Brain microvascular endothelial cell (primary cell): ENCODE data around the gene PLA1A.
A peak's percentile ranks its signal among the peaks of the same experiment; 100 is the strongest.

ENCODE experiments used
- DNase-seq: peaks from one replicate; pipeline ENCODE4 v3.0.0-alpha.2; 2020
- H3K27ac ChIP-seq: fragments of 250-450 bp; sonication (Bioruptor Pico); 2 replicates; pipeline ENCODE4 v1.5.1; 2020; ENCODE audit warnings: mild to moderate bottlenecking, moderate library complexity
- H3K27me3 ChIP-seq: fragments of 250-450 bp; sonication (Bioruptor Pico); replicated peaks from 2 replicates; pipeline ENCODE4 v1.5.1; 2020; ENCODE audit warnings: mild to moderate bottlenecking
- H3K36me3 ChIP-seq: fragments of 250-450 bp; sonication (Bioruptor Pico); replicated peaks from 2 replicates; pipeline ENCODE4 v1.5.1; 2020; ENCODE audit warnings: mild to moderate bottlenecking
- H3K4me3 ChIP-seq: 2 replicates; pipeline ENCODE4 v1.5.1; 2011; ENCODE audit warnings: low read depth, mild to moderate bottlenecking, control low read depth, low read length, moderate library complexity
- in situ Hi-C: cut with HindIII; loops from 2 replicates; pipeline ENCODE4 v1.10.0; 2017; ENCODE audit warnings: low sequenced_read_pairs, low pct_ligation_motif_present
- TF ChIP-seq, protein P1 (sequence below): IDR thresholded peaks from 2 replicates; pipeline ENCODE4 v1.5.1; 2011; ENCODE audit warnings: low read depth, mild to moderate bottlenecking, moderate library complexity, low read length, control low read depth, inconsistent platforms; ENCODE audit errors: missing control alignments

PLA1A gene

DNA sequence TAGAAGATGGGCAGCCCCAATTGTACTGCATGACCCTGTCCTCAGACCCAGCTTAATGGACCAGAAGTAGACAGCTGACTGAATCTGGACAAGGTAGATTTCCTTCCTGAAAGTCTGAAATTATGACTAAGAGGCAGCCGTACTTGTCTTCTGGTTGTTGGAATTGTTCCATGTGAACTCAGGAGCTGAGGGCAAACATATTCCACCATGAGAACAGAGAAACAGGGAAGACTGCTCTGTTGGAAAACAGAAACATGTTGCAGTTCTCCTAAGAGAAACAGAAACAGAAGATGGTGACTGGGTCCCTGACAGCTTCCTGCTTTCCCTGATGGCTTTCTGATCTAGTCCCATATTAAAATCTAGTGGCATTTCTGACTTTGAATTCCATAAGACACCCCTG is 38.6 kb downstream of the PLA1A start:
- Histone ChIP-seq H3K27ac (peak overlapping the region; percentile 95), H3K4me3 (no peak overlapping the region), H3K36me3 (no peaks in the 10 kb centered on the region), H3K27me3 (no peaks in the 10 kb centered on the region)
- TF ChIP-seq, protein P1, sequence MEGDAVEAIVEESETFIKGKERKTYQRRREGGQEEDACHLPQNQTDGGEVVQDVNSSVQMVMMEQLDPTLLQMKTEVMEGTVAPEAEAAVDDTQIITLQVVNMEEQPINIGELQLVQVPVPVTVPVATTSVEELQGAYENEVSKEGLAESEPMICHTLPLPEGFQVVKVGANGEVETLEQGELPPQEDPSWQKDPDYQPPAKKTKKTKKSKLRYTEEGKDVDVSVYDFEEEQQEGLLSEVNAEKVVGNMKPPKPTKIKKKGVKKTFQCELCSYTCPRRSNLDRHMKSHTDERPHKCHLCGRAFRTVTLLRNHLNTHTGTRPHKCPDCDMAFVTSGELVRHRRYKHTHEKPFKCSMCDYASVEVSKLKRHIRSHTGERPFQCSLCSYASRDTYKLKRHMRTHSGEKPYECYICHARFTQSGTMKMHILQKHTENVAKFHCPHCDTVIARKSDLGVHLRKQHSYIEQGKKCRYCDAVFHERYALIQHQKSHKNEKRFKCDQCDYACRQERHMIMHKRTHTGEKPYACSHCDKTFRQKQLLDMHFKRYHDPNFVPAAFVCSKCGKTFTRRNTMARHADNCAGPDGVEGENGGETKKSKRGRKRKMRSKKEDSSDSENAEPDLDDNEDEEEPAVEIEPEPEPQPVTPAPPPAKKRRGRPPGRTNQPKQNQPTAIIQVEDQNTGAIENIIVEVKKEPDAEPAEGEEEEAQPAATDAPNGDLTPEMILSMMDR = no peak
- in situ Hi-C loops = no loop called here
- no peak for DNase-seq

DNA sequence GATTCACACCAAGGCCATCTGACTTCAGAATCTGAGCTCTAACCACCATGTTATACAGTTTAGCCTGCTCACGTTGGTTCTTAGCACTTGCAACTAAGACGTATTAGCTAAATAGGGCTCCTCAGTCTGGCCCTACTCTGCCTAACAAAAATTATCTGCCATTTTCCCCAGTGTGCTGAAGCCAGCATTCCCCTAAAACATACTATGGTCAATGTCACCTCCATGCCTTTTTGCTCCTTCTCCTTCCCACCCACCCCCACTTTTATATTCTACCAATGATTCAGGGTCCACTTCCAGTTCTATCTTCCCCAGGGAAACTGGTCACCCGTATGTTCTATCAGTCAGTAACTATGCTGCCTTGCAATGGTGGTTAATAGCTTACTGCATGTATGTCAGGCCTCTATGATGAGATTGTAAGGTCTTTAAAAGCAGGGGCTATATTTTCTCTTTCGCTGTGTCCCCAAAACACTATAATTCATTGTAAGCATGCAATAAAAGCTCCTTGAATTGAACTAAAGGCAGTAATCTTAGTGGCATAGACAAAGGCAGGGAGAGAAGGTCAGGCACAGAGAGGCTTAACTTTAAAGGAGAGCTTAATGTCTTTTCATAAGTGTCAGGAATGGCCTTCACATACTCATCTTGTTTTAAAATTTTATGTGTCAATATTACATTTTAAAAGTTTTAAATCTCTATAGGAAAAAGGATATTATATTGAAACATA is 39.4 kb downstream of the PLA1A start:
- Histone ChIP-seq H3K36me3 (no peaks in the 10 kb centered on the region), H3K27ac (peak overlapping the region; percentile 95), H3K4me3 (no peak overlapping the region), H3K27me3 (no peaks in the 10 kb centered on the region)
- no peak for DNase-seq
- in situ Hi-C loops = no loop called here
- TF ChIP-seq, protein P1 = no peak

- DNase-seq = peak; percentile 83
- no peaks in the 10 kb centered on the region for H3K36me3 ChIP-seq
- no peak overlapping the region for H3K4me3 ChIP-seq
- TF ChIP-seq, protein P1 = no peak
- peak overlapping the region; percentile 95 for H3K27ac ChIP-seq
- no peaks in the 10 kb centered on the region for H3K27me3 ChIP-seq
- in situ Hi-C loops = no loop called here
These were observed 40.2 kb downstream of the PLA1A start for GRCh38 chr3:119637679-119638477.

- no peak for DNase-seq
- in situ Hi-C loops = no loop called here
- Histone ChIP-seq H3K27me3 (no peaks in the 10 kb centered on the region), H3K27ac (peak overlapping the region; percentile 95), H3K36me3 (no peaks in the 10 kb centered on the region), H3K4me3 (no peak overlapping the region)
- TF ChIP-seq, protein P1 = no peak
These were observed 42.0 kb downstream of the PLA1A start for GRCh38 chr3:119639494-119640350.

GRCh38 chr3:119641416-119641815 is 43.7 kb downstream of the PLA1A start:
- Histone ChIP-seq H3K36me3 (no peaks in the 10 kb centered on the region), H3K27ac (no peak overlapping the region), H3K27me3 (no peaks in the 10 kb centered on the region), H3K4me3 (no peak overlapping the region)
- in situ Hi-C loops = no loop called here
- no peak for DNase-seq
- TF ChIP-seq, protein P1 = no peak
